SK-N-SH (cell line): Measurements from ENCODE around the gene F13B.

Experiments used
- JUND ChIP-seq: IDR thresholded peaks from 2 replicates; pipeline ENCODE4 v1.4.0; 2012
- RXRA ChIP-seq: IDR thresholded peaks from 2 replicates; pipeline ENCODE4 v1.4.0; 2012; ENCODE audit warnings: low read depth, mild to moderate bottlenecking, borderline replicate concordance
- SIN3A ChIP-seq: IDR thresholded peaks from 2 replicates; pipeline ENCODE4 v1.6.1; 2012; ENCODE audit warnings: low read depth, mild to moderate bottlenecking, low read length, moderate library complexity, borderline replicate concordance
- TF ChIP-seq, protein P1 (sequence below): fragments of 200-600 bp; sonication (generic); IDR thresholded peaks from 2 replicates; pipeline ENCODE4 v1.6.1; 2017; ENCODE audit warnings: antibody characterized with exemption, mild to moderate bottlenecking, moderate library complexity
- TF ChIP-seq, protein P2 (sequence below): IDR thresholded peaks from 2 replicates; pipeline ENCODE4; 2012

DNA sequence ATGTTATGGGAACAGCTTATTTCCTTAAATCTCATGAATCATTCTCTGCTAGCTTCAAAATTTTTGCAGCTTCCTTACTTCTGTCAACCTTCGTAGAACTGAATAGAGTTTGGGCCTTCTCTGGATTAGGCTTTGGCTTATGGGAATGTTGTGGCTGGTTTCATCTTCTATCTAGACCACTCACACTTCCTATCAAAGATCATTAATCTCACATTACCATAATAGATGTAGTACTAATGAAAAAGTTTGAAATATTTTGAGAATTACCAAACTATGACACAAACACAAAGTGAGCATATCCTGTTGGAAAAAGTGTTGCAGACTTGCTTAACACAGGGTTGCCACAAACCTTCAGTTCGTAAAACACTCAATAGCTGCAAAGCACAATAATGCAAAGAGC is 49.1 kb upstream of the F13B start:
- TF ChIP-seq RXRA (no peak), SIN3A (no peak), JUND (no peak)
- TF ChIP-seq, protein P1, sequence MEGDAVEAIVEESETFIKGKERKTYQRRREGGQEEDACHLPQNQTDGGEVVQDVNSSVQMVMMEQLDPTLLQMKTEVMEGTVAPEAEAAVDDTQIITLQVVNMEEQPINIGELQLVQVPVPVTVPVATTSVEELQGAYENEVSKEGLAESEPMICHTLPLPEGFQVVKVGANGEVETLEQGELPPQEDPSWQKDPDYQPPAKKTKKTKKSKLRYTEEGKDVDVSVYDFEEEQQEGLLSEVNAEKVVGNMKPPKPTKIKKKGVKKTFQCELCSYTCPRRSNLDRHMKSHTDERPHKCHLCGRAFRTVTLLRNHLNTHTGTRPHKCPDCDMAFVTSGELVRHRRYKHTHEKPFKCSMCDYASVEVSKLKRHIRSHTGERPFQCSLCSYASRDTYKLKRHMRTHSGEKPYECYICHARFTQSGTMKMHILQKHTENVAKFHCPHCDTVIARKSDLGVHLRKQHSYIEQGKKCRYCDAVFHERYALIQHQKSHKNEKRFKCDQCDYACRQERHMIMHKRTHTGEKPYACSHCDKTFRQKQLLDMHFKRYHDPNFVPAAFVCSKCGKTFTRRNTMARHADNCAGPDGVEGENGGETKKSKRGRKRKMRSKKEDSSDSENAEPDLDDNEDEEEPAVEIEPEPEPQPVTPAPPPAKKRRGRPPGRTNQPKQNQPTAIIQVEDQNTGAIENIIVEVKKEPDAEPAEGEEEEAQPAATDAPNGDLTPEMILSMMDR: no peak
- TF ChIP-seq, protein P2, sequence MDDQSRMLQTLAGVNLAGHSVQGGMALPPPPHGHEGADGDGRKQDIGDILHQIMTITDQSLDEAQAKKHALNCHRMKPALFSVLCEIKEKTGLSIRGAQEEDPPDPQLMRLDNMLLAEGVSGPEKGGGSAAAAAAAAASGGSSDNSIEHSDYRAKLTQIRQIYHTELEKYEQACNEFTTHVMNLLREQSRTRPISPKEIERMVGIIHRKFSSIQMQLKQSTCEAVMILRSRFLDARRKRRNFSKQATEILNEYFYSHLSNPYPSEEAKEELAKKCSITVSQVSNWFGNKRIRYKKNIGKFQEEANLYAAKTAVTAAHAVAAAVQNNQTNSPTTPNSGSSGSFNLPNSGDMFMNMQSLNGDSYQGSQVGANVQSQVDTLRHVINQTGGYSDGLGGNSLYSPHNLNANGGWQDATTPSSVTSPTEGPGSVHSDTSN: no peak
